Endothelial cell (in vitro differentiated cells): Measurements from ENCODE around the gene KMO. TPM values are rescaled to one million over a fixed set of nuclear protein-coding genes. Genes with fewer than 3 reads are reported as not detected.

Experiments used
- DNase-seq: peaks from one replicate; pipeline ENCODE4 v3.0.0; 2021; ENCODE audit warnings: low spot score
- H3K27ac Mint-ChIP-seq: one replicate; pipeline ENCODE4 v1.8.0; 2021; ENCODE audit warnings: mixed read lengths, inconsistent platforms; ENCODE audit not compliant: unreplicated experiment
- H3K27me3 Mint-ChIP-seq: one replicate; pipeline ENCODE4 v1.8.0; 2021; ENCODE audit warnings: mild to moderate bottlenecking, moderate library complexity, mixed read lengths, inconsistent platforms; ENCODE audit not compliant: unreplicated experiment
- H3K36me3 Mint-ChIP-seq: one replicate; pipeline ENCODE4 v1.8.0; 2021; ENCODE audit warnings: mild to moderate bottlenecking, low read depth, mixed read lengths, inconsistent platforms; ENCODE audit not compliant: unreplicated experiment
- H3K4me1 Mint-ChIP-seq: one replicate; pipeline ENCODE4 v1.8.0; 2021; ENCODE audit warnings: mild to moderate bottlenecking, mixed read lengths, inconsistent platforms; ENCODE audit not compliant: unreplicated experiment
- H3K4me3 Mint-ChIP-seq: one replicate; pipeline ENCODE4 v1.8.0; 2021; ENCODE audit warnings: mild to moderate bottlenecking, mixed read lengths, inconsistent platforms; ENCODE audit not compliant: unreplicated experiment
- H3K9me3 Mint-ChIP-seq: one replicate; pipeline ENCODE4 v1.8.0; 2021; ENCODE audit warnings: mixed read lengths, inconsistent platforms; ENCODE audit not compliant: unreplicated experiment
- CTCF ChIP-seq: fragments of 200-600 bp; sonication (generic); IDR thresholded peaks from one replicate; pipeline ENCODE4 v1.5.0; 2021; ENCODE audit warnings: antibody characterized with exemption; ENCODE audit not compliant: unreplicated experiment
- total RNA-seq: library from RNA; stranded (reverse); fragmentation: NEBNext Ultra II Directional; extraction: Animal tissue kit (Norgen Biotek cat#: 25700); gene quantifications from one replicate; pipeline ENCODE4 v1.2.1, GENCODE V29; 2021; ENCODE audit not compliant: unreplicated experiment

Gene KMO
- total RNA-seq, 1 donor from 2014 or later, result not detected

- no peak for TF ChIP-seq CTCF
- no peak for DNase-seq
- Mint-ChIP-seq H3K4me3 (peak overlapping the region; percentile 80), H3K27ac (peak overlapping the region; percentile 74), H3K9me3 (no peaks in the 10 kb centered on the region), H3K4me1 (peaks cover 24% of the 10 kb centered on the region), H3K36me3 (no peaks in the 10 kb centered on the region), H3K27me3 (peaks cover 3% of the 10 kb centered on the region)
Measured at GRCh38 chr1:241640867-241641622, 108.9 kb downstream of the KMO start.

- Mint-ChIP-seq H3K27me3 (peaks cover 4% of the 10 kb centered on the region), H3K4me3 (peak overlapping the region; percentile 2), H3K36me3 (no peaks in the 10 kb centered on the region), H3K27ac (no peak overlapping the region), H3K4me1 (peaks cover 19% of the 10 kb centered on the region), H3K9me3 (no peaks in the 10 kb centered on the region)
- DNase-seq, result no peak
- no peak for TF ChIP-seq CTCF
Measured at GRCh38 chr1:241641773-241642592, 109.8 kb downstream of the KMO start.

GRCh38 chr1:241642593-241642944, 110.4 kb downstream of the KMO start:
- Mint-ChIP-seq H3K27me3 (peaks cover 4% of the 10 kb centered on the region), H3K36me3 (no peaks in the 10 kb centered on the region), H3K4me1 (peaks cover 15% of the 10 kb centered on the region), H3K9me3 (no peaks in the 10 kb centered on the region), H3K4me3 (peak overlapping the region; percentile 2), H3K27ac (no peak overlapping the region)
- TF ChIP-seq CTCF, result no peak
- no peak for DNase-seq

GRCh38 chr1:241644259-241644658, 112.1 kb downstream of the KMO start:
- TF ChIP-seq CTCF, result no peak
- H3K4me1 Mint-ChIP-seq, result peaks cover 2% of the 10 kb centered on the region
- no peak overlapping the region for H3K27ac Mint-ChIP-seq
- no peaks in the 10 kb centered on the region for H3K9me3 Mint-ChIP-seq
- H3K4me3 Mint-ChIP-seq, result no peak overlapping the region
- DNase-seq, result no peak
- peaks cover 4% of the 10 kb centered on the region for H3K27me3 Mint-ChIP-seq
- H3K36me3 Mint-ChIP-seq, result no peaks in the 10 kb centered on the region

- no peaks in the 10 kb centered on the region for H3K4me1 Mint-ChIP-seq
- no peak overlapping the region for H3K27ac Mint-ChIP-seq
- no peaks in the 10 kb centered on the region for H3K9me3 Mint-ChIP-seq
- H3K36me3 Mint-ChIP-seq, result no peaks in the 10 kb centered on the region
- H3K4me3 Mint-ChIP-seq, result no peak overlapping the region
- H3K27me3 Mint-ChIP-seq, result peaks cover 4% of the 10 kb centered on the region
- DNase-seq, result no peak
- no peak for TF ChIP-seq CTCF
Measured at GRCh38 chr1:241645199-241645598, 113.0 kb downstream of the KMO start.
